Stimulated activated CD4-positive, alpha-beta T cell treated with anti-CD3 and anti-CD28 coated beads, TNF-alpha, amount 100 ng/mL, for 1 hour (primary cell): ENCODE measurements around the gene CDYL.
"Not testable (repeated sequence)": the region's sequence is repeated elsewhere in the genome, so short reads cannot be mapped to it uniquely, and the experiment has no call there.

ENCODE experiments used
- DNase-seq, 3 donors: peaks; one replicate each; pipeline ENCODE4 v3.0.0-alpha.2; 2020; ENCODE audit warnings: low read depth in 3 of 3, low spot score in 1 of 3

The CDYL gene

DNA sequence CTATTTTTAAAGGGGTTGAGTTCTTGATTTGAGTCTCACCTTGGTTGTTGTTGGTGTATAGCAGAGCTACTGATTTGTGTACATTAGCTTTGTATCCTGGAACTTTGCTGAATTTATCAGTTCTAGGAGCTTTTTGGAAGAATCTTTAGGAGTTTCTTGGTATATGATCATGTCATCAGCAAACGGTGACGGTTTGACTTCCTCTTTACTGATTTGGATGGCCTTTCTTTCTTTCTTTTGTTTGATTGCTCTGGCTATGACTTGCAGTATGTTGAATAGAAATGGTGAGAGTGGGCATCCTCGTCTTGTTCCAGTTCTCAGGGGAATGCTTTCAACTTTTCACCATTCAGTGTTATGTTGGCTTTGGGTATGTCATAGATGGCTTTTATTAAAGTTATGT is 64.0 kb downstream of the CDYL start:
- no peak for DNase-seq

DNA sequence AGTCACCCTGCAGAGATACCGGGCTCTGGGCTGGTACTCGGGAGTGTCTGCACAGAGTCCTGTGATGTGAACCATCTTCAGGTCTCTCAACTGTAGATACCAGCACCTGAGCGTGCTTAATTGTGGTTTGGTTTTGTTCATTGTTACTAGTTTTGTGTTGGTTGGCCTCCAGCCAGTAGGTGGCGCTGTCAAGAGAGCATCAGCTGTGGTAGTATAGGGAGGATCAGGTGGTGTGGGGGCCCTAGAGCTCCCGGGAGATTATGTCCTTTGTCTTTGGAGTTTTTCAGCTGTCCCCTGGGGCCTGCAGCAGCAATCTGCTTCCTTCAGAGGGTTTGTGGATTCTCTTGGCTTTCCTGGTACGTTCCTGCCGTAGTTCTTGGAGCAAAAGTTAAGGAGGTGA is 67.9 kb downstream of the CDYL start:
- no peak for DNase-seq

DNA sequence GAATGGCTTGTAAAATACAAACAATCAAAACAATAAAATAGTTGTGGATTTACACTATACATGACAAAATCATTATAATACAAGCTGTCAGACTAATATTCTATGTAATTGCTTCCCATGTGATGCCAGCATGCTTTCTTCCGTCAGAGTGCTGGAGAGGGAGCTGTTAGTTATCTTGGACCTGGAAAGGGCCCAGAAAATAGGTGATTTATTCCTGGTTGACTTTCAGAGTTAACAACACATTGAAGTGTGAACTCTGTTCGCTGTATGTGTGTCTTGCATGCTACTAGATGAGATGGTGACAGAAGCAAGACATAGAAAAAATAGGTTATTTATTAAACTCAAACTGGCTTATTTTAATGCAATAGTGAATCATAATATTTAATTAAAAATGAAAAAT is 70.2 kb downstream of the CDYL start:
- no peak for DNase-seq

DNA sequence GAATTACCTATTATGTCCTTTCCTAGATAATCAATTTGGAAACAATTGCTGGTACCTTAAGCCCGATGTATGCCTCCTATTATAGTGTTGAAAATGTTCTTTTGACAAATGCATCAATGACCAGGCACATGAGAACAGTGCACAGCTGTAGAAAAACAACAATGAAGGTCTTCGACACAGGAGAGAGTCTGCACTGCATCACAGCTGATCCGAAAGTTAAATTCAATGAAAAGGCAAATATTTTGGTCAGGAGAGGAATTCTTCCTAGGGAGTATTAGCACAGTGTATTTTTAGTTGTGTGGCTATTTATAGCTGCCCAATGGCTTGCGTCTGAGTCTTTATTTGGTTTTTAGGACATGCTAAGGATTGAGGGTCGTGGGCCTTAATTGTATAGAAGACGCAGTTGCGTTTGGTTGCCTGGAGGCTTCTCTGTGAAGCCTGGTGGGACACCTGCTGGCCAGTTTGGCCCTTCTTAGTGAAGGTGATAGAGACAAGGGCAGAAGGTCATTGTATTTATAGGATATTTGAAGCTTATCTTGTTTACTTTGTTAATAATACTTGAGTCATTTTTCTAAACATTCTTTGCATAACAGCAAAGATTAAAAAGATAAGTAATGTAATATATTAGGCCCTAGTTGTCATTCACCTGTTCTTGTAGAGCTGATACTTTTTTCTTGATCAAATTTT is 72.3 kb downstream of the CDYL start:
- no peak for DNase-seq

DNA sequence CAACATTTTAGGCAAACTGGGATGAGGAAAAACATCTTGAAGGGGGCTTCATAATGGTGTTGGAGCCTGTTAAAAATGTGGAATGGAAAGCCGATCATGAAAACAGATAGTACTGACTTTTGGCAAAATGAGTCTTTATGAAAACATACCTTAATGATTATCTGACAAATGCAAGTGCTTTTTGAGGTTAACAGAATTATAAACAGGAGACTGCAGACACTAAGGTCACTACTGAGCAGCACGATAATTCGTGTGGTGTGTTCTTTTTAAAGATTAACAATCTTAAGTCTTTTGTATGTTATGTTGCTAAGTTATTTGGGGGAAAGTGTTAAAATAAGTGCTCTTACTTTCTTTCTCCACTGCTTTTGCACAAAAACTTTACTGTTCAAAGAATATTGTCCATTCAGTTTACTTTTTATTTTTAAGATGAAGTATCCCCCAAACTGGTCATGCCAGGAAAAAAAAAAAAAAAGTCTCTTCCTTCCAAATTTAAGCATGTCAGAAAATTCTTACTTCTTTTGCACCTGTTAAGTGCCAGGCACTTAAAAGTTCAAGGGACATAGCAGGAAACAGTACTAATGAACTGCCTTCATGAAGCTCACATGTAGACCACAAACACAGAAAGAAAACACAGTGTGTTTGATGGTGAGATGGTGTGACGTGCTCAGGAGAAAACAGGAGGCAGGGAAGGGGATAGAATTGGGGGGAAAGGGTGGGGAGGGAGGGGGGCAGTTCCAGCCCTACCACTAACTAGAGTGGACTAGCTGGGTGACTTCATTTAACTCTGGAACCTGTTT is 73.2 kb downstream of the CDYL start:
- DNase-seq, result no peak

DNA sequence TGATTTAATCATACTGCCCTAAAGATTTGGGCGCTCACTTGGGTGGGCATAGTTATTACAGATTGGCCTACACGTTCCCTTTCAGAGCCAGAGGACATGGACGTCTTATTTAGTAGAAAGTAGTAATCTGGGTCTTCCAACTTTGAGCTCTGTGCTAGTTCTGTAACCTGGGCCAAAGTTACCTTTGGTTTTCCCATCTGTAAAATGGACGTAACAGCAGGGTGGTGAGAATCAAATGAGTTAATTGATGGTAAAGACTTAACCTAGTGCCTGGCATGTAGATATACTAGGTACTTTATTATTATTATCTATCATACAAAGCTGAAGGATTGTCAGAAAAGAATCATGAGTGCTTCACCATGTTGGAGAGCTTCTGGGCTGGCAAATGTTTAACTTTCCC is 74.8 kb downstream of the CDYL start:
- DNase-seq, result no peak

DNA sequence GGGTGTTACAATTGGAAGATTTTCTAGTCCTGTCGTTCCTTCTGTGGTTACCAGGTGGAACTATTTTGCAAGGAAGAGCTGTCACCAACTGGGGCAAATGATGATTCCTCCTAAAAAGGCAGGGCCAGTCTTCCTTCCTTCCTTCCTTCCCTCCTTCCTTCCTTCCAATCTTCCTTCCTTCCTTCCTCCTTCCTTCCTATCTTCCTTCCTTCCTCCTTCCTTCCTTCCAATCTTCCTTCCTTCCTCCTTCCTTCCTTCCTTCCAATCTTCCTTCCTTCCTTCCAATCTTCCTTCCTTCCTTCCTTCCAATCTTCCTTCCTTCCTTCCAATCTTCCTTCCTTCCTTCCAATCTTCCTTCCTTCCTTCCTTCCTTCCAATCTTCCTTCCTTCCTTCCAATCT is 76.0 kb downstream of the CDYL start:
- DNase-seq, result not testable (repeated sequence)

DNA sequence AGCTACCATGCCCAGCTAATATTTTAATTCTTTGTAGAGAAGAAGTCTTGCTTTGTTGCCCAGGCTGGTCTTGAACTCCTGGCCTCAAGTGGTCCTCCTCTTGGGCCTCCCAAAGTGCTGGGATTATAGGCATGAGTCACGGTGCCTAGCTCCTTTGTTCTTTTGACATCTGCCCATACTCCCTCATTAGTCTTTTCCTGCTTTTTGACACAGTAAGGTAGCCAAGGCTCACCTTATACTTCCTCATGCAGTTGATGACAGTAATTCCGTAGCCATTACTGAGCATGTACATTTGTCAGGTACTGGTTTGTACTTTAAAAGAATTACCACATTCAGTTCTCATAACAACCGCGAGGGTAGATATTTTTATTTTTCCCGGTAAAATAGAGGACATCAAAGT is 76.7 kb downstream of the CDYL start:
- no peak for DNase-seq

DNA sequence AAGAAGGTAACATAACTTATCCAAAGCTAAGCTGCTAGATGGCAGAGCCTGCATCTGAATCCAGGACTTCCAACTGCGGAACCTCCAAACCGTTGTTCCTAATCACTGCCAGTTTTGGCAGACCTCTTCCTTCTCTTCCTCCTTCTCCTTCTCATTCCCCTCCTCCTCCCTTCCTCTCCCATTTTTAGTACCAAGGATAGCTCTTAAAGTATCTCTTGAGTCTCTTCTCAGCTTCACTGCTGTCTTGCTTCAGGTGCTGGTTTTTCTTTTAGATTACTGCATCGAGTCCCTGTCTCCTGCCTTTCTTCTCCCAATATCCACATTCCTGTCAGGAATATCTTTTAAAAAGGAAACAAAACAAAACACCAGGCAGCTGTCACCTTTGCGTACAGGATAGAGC is 77.1 kb downstream of the CDYL start:
- DNase-seq, result no peak

DNA sequence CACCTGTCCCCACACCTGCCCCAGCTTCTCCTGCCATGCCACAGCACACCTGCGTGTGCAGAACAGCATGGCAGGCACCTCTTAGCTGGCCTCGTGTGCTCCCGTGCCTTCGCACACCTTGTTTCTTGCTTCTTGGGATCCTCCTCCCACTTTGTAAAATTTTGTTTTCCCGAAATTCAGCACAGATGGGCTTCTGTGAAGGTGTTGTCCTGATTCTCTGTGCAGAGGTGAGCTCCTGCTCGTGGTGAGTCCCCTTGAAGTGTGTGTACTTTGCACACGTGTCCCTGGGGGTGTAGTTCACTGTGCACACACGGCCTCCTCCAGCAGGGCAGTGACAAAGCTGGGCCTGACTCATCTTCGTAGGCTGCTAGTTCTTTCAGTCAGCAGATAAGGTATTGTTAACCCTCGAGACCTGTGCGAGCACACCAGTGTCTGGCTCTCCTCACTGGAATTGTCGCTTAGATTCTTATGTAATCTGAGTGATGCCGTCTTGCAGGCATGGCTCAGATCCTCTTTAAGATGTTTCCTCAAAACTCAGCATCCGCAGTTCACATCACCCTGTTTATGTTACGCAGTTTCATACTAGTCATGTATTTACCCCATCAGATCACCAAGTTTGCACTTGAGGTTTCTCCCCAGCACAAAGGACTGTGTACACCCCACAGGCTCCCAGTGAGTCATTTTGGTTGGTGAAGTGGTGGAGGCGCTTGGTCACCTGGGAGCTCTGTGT is 77.7 kb downstream of the CDYL start:
- DNase-seq, result no peak

DNA sequence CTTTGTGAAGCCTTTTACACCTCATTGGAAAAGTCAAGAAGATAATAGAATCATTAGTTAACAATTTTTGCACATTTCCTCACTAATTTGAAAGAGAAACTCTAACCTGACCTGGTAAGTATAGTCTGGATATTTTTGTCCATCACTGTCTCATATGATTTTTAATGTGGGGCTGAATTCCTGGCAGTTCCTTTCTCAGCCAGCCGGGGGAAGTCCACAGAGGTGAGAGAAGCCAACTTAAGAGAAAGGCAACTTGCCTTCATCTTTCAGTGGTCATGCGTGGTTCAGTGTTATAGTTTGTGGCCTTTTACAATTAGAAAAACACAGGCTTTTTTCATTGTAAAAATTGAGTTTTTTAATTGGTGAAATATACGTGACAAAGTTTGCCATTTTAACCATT is 80.6 kb downstream of the CDYL start:
- DNase-seq, result no peak

DNA sequence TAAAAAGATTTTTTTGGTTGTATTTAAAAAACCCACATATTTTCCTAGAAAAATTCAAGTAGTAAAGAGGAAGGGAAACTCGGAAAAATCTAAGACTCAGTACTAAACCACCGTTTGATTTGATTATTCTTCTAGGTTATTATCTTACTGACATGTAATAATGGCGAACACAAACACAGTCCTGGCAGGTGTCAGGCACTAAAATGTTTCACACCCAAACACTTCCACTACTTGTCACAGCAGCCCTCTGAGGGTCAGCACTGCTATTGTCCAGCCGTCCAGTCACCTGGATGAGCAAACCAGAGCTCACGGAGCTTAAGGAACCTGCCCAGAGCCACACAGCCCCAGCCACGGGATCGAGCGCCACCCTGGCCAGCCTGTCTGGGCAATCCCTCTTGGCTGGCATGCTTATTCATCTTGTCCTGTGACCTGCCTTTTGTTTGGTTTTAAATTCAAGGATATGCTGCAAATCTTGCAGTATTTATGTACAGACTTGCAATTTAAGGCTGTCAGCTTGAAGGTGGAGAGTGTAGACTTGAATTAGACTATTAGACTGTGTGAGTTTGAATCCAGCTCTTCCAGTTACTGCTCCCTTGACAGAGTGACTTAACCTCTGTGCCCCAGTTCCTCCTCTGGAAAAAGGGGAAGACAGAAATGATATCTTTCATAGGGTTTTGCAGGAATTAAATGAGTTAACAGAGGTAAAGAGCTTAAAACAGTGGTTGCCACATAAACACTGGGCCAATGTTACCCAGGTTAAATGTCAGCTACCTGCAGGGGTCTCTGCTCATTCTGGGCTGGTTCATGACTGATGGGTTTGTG is 82.2 kb downstream of the CDYL start:
- DNase-seq, result no peak

DNA sequence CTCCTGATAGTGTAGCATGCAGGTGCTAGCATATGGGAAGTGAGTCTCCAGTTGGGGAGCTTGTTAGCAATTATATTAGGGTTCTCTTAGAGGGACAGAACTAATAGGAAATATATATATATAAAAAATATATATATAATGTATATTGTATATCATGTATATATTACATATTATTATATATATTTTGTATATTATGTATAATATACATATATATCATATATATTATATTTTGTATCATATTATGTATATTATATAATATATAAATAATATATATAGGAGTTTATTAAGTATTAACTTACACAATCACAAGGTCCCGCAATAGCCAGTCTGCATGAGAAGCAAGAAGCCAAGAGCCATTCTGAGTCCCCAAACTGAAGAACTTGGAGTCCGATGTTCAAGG is 84.2 kb downstream of the CDYL start:
- DNase-seq, result no peak

DNA sequence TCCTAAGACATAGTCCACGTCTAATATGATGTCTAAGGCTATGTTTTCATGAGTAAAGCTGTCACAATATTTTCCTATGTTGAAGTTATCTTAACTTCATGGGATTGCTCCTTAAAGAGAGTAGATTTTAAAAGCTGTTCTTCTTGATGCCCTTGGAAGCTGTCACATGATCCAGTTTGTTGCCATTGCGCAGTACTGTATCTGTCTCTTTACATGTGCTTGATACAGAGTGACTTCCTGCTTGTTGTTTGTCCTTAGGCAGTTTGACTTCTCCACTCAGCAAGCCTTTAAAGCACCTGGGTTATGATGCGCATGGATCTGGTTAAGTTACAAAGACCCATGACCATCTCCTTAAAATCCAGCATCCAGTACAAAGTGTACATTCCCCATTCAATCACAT is 85.4 kb downstream of the CDYL start:
- DNase-seq, result no peak

DNA sequence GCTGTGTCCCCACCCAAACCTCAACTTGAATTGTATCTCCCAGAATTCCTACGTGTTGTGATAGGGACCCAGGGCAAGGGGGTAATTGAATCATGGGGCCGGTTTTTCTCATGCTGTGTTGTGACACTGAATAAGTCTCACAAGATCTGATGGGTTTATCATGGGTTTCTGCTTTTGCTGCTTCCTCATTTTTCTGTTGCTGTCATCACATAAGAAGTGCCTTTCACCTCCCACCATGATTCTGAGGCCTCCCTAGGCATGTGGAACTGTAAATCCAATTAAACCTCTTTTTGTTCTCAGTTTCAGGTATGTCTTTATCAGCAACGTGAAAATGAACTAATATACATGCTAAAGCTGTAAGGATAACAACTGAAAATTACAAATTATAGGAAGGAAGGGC is 88.3 kb downstream of the CDYL start:
- no peak for DNase-seq

DNA sequence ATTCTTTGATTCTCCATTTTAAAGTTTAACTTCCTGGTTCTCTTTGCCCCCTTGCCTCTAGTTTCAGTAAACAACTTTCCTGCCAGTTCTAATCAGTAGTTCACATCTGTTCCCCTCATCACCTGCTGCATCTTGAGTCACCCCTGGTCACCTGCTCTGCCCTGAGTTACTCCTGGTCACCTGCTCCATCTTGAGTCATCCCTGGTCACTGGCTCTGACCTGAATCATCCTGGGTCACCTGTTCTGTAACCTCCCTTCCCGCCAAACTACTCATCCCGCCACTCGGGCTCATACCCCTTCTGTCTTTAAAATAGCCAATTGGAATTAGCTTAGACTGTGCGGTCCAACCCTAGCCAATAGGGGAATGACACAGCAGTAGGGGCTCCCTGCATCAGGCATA is 88.8 kb downstream of the CDYL start:
- DNase-seq, result not testable (repeated sequence)

DNA sequence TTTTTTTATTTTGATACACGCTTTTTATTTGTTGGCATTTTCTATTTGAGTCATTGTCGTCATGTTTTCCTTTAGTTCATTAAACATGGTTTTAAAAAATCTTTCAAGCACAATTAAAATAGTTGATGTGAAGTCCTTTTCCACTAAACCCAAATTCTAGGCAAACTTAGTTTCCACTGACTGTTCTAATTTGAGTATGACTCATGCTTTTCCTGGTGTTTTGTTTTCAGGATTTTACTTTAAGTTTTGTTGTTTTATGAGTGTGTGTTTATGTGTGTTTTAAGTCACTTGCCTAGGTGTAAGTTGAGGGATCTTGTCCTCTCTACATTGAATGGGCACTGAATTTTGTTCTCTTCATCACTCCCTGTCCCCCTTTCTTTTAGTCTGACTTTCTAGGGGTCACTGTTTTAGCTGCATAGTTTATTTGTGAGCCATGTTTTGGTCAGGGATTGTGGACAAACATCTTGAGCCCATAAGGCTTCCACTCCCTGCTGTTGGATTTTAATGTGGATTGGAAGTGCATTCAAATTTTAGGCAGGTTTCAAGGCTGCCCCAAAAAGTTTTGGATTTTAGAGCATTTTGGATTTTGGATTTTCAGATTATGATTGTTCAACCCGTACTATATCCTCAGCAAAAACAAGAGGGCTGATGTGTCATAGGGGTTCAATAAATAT is 94.8 kb downstream of the CDYL start:
- no peak for DNase-seq

DNA sequence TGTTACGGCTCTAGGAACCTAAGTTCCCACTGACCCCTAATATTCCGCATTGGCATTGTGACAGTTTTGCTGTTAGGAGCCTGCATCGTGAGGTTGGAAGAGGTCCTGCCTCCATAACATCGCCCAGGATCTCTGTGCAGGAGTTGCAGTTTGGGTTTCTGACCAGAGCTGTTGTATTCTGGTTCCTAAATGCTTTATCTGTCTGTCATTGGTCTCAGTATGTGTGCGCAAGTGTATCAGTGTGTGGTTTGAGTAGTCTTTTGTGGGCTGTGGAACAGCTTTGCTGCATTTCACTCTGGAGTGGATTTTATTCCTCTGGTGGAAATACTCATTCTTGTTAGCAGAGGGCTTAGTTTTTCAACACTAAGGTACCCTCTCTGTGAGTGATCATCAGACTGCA is 95.6 kb downstream of the CDYL start:
- no peak for DNase-seq

DNA sequence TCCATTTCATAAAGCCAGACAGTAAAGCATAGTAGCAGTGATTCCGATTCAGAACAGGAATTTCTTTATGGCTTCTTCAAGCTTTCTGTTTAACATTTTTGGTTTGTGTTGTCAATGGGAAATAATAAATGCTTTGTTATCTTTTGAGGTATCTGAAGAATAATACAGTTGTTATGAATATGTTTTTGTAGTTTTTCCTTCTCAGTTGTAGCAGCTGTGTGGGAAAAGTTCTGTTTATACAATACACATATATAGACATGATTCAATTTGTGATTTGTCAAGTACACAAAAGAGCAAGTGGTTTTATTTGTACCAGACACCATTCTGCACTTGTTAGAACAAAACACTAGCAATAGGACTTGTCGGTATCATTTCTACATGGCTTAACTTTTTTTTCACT is 96.6 kb downstream of the CDYL start:
- no peak for DNase-seq

DNA sequence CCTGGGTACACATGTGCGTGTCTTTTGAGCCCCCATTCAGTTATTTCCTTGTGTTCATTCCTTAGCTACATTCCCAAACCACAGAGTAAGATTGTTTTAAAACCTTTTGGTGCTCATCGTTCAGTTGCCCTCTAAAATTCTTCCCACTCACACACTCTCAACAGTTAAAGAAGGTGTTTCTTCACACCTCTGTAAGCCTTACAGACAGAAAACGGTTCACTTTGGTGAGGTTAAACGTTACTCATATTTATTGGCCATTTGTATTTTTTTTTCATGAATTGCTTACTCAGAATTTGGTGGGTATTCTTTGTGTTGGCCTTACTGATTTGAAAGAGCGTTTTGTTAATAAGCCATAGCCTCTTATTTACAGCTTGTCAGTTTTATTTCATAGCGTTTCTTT is 97.7 kb downstream of the CDYL start:
- no peak for DNase-seq

DNA sequence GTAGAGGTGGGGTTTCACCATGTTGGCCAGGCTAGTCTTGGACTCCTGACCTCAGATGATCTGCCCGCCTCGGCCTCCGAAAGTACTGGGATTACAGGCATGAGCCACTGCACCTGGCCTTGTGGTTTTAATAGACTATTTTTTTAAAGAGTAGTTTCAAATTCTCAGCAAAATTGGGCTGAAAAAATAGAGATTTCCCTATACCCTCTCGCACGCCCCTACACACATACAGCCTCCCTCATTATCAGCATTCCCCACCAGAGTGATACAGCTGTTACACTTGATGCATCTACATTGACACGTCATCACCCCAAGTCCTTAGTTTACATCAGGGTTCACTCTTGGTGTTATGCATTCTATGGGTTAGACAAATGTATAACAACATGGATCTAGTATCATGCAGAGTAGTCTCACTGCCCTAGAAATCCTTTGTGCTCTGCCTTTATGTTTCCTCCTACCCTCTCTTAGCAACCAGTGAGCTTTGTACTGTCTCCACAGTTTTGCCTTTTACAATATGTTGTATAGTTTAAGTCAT is 103.6 kb downstream of the CDYL start:
- no peak for DNase-seq
